ENCODE measurements around the gene SUSD2. TPM values are rescaled to one million over a fixed set of nuclear protein-coding genes. Genes with fewer than 3 reads are reported as not detected.

SUSD2 gene
- total and polyA plus RNA-seq, 2 of the 8 experiments (the other 6 are each of a cell fraction or from before 2014, with no cell fraction given) = 2.0 to 4.8 TPM

GRCh38 chr22:24138649-24139420 is 42.5 kb upstream of the SUSD2 start:
- H3K18ac ChIP-seq (ENCODE audit: extremely low read depth, low read length) = no peak overlapping the region
- TF ChIP-seq NANOG (IDR thresholded peaks at IDR 0.05; ENCODE audit: insufficient read depth, low read depth, low read length, poor library complexity, severe bottlenecking) = no peak
- TF ChIP-seq CTBP2 (IDR thresholded peaks at IDR 0.05; ENCODE audit: borderline replicate concordance, insufficient read depth, insufficient read length, low read length) = no peak
- no peak for TF ChIP-seq KDM4A (IDR thresholded peaks at IDR 0.05; ENCODE audit: low read depth, low read length, severe bottlenecking)
- no peak for TF ChIP-seq HDAC2 (IDR thresholded peaks at IDR 0.05; ENCODE audit: borderline replicate concordance in 1 of 2, low read depth in 2 of 2, low read length in 2 of 2)
- no peak for TF ChIP-seq SIN3A (conservative IDR thresholded peaks at IDR 0.05 in 1 of 2, IDR thresholded peaks at IDR 0.05 in 1 of 2; ENCODE audit: low read depth in 1 of 2, low read length in 2 of 2)
- no peak for TF ChIP-seq MAX (IDR thresholded peaks at IDR 0.05)
- no peak for TF ChIP-seq BACH1 (IDR thresholded peaks at IDR 0.05; ENCODE audit: low read length)
- no peak for TF ChIP-seq NRF1 (IDR thresholded peaks at IDR 0.05; ENCODE audit: low read depth, low read length)
- no peak for TF ChIP-seq SP4 (IDR thresholded peaks at IDR 0.05; ENCODE audit: low read length)
- peaks cover 0 to 10% (median 0%) of the 10 kb centered on the region in 4 experiments; a peak in 3 of 8 replicates for H3K36me3 ChIP-seq (ENCODE audit: control insufficient read depth in 2 of 4, insufficient read depth in 4 of 4, low read length in 3 of 4)
- H2BK120ac ChIP-seq (replicated peaks; ENCODE audit: low read depth, low read length) = no peak overlapping the region
- no peak overlapping the region for H2BK20ac ChIP-seq (ENCODE audit: low read length)
- no peak overlapping the region for H4K8ac ChIP-seq (ENCODE audit: extremely low read depth, insufficient read depth, low read length)
- H2AK5ac ChIP-seq (ENCODE audit: low read depth, low read length) = no peak overlapping the region
- H3K14ac ChIP-seq (ENCODE audit: insufficient read length) = no peak overlapping the region
- no peak overlapping the region for H3K9ac ChIP-seq (replicated peaks in 1 of 4; ENCODE audit: extremely low read depth in 1 of 4, low read depth in 3 of 4, low read length in 3 of 4)
- H4K20me1 ChIP-seq (replicated peaks in 1 of 2; ENCODE audit: control insufficient read depth in 1 of 2, insufficient read depth in 2 of 2, low read length in 2 of 2) = peaks cover 0 to 4% of the 10 kb centered on the region in 2 experiments
- H3K23me2 ChIP-seq (ENCODE audit: low read depth, low read length) = no peaks in the 10 kb centered on the region
- no peak overlapping the region for H2BK5ac ChIP-seq (ENCODE audit: low read depth, low read length)
- H3K23ac ChIP-seq (ENCODE audit: insufficient read length) = no peak overlapping the region
- CTCF ChIA-PET (ENCODE audit: partially characterized antibody) = interaction anchor here (0.7 to 4.1 kb wide), 8 partner anchors 7 to 37 kb away, joined by 3 to 32 read pairs (median 6); no protein-coding TSS in a partner anchor
- H3K79me2 ChIP-seq (ENCODE audit: control insufficient read depth in 1 of 2, insufficient read depth in 2 of 2, low read length in 2 of 2) = no peaks in the 10 kb centered on the region
- no peak overlapping the region for H3K4me3 ChIP-seq (ENCODE audit: extremely low read depth in 1 of 4, insufficient read depth in 2 of 4, low read depth in 3 of 4, low read length in 4 of 4)
- no peak overlapping the region for H3K4me2 ChIP-seq (ENCODE audit: insufficient read depth in 1 of 2, low read depth in 2 of 2, low read length in 2 of 2)
- H3K27me3 ChIP-seq (replicated peaks in 1 of 4; ENCODE audit: control insufficient read depth in 3 of 4, extremely low read depth in 1 of 4, insufficient read depth in 3 of 4, low read length in 3 of 4) = no peaks in the 10 kb centered on the region
- FAIRE-seq (no peak), DNase-seq (ENCODE audit: low read depth in 1 of 2, low spot score in 2 of 2) (no peak)
- peaks cover 6% of the 10 kb centered on the region; the same call in 1 of the 2 replicates for H3K79me1 ChIP-seq (ENCODE audit: low read depth, low read length)
- H3K4ac ChIP-seq (replicated peaks; ENCODE audit: insufficient read length, low read depth, low read length) = no peak overlapping the region
- H2AFZ ChIP-seq (ENCODE audit: low read length) = no peak overlapping the region
- H3K4me1 ChIP-seq (replicated peaks in 1 of 4; ENCODE audit: control insufficient read depth in 3 of 4, insufficient read depth in 4 of 4, low read length in 3 of 4) = no peaks in the 10 kb centered on the region; a peak in 1 of 7 replicates
- no peak overlapping the region for H3K27ac ChIP-seq (ENCODE audit: low read depth, low read length)
- no peak overlapping the region for H4K5ac ChIP-seq (ENCODE audit: insufficient read length, low read depth, low read length)
- no peak overlapping the region for H2BK15ac ChIP-seq (ENCODE audit: low read length)
- POLR2A ChIA-PET (ENCODE audit: partially characterized antibody) = interaction anchor here (0.6 kb wide), 1 partner anchor 594 kb away, joined by 3 read pairs; no protein-coding TSS in a partner anchor
- no peak overlapping the region for H3K56ac ChIP-seq (replicated peaks; ENCODE audit: insufficient read length, low read depth, low read length)
- WGBS, 2 experiments (ENCODE audit: extremely low coverage in 1 of 2, insufficient coverage in 1 of 2, insufficient read length in 1 of 2, insufficient replicate concordance in 2 of 2, low coverage in 1 of 2, low lambda C conversion rate in 2 of 2, missing lambda C conversion rate in 1 of 2) = 90% methylated on average over 7 of the region's 7 CpGs; no CpG with 5 or more reads in 1 of the 2 experiments
- no peak overlapping the region for H2BK12ac ChIP-seq (ENCODE audit: low read depth, low read length)
- H4K91ac ChIP-seq (replicated peaks; ENCODE audit: insufficient read length, low read length) = no peak overlapping the region
- no peaks in the 10 kb centered on the region for H3K9me3 ChIP-seq (ENCODE audit: insufficient read depth in 2 of 2, low read depth in 1 of 2, low read length in 1 of 2)
